Astrocyte of the hippocampus (primary cell): ENCODE data around the gene PCDHGA12.

Experiments
- DNase-seq: peaks from one replicate; pipeline ENCODE4 v3.0.0; 2011; ENCODE audit warnings: low read depth, low spot score

Gene PCDHGA12

DNA sequence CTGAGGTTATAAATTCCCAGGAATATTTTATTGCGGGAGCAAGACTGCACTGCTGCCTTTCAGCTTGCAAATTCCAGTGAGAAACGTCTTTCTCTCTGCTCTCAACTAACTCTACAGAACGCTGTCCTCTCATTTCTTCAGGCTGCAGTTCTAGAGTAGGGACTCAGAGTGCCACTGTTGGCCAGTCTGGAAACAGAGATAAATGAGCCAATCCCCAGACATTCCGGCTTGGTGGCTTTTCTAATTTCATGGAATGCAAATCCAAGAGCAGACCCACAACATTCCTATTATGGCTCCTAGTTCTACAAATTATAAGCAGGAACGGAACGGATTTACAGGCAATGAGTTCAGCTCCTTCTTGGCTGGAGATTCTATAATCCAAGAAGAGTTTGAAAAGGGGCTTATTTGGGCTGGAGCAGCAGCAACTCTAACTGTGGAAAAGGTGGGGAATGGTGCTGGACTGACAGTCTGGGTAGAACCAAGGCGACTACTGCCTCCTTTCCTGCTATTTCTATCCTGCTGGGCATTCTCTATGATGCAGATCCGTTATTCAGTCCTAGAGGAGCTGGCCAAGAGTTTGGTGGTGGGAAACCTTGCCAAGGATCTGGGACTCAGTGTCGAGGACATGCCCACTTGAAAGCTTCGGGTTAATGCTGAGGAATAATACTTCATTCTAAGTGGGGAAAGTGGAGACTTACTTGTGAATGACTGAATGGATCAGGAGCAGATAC lies 9.3 kb downstream of the PCDHGA12 start:
- peak; percentile 45 for DNase-seq

DNA sequence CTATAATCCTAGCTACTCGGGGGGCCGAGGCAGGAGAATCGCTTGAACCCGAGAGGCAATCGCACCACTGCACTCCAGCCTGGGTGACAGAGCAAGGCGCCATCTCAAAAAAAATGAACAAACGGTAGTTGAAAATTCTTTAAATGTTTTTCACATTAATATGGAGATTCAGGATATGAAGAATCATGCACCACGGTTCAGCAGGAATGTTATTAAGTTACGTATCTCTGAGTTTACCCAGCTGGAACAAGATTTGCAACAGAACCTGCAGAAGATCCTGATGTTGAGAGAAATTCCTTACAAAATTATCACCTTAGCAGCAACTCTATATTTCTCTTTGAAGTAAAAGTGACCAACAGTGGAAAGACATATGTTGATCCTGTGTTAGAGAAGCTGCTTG lies 10.0 kb downstream of the PCDHGA12 start:
- DNase-seq, result no peak

DNA sequence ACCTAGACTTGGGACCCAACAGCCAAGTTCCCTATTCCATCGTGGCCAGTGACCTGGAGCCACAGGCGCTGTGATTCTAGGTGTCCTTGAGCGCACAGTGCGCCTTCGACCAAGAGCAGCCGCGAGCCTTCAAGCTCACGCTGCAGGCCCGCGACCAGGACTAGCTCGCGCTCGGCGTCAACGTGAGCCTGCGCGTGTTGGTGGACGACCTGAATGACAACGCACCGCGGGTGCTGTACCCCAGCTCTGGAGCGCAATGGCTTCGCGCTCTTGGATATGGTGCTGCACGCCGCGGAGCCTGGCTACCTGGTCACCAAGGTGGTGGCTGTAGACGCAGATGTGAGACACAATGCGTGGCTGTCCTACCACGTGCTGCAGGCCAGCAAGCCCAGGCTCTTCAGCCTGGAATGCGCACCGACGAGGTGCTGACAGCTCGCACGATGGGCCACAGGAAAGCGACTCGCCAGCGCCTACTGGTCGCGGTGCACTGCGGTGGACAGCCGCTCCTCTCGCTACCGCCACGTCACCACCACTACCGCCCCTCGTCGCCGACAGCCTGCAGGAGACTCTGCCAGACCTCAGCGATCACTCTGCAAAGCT lies 11.4 kb downstream of the PCDHGA12 start:
- DNase-seq, result no peak

DNA sequence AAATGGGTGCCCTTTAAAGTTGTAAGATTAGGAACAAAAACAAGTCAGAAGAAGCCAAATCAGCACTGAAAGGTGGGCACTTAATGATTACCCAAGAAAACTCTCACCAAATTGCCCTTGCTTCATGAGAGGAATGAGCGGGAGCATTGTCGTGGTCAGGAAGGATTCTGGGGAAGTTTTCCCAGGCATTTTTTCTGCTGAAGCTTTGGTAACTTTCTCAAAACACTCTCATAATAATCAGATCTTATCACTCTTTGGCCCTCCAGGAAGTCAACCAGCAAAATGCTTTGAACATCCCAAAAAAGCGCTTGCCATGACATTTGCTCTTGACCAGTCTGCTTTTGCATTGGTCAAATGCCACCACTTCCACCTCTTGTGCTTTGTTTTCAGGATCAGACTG lies 35.0 kb downstream of the PCDHGA12 start:
- peak; percentile 64 for DNase-seq

DNA sequence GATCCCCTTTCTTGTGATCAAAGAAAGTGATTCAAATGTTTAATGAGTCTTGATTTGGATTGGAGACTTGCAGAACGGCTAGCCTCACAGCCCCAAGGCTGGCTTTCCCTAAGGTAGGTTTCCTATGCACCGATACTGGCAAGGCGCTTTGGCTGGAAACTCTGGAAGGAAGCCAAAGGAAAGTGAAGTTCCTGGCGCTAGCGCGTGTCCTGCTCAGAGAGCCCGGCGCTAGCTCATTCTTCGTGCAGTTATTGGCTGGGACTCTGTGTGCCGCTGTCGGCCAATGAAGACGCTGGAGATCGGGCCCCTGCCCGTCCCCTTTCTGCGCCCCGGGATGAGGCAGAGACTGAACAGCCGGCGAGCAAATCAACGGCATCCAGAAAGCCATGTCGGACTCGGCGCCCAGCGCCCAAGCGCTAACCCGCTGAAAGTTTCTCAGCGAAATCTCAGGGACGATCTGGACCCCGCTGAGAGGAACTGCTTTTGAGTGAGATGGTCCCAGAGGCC lies 45.4 kb downstream of the PCDHGA12 start, which contains the start of gene PCDHGC3:
Gene PCDHGC3, plus strand, starts transcription at position 342 of the 507 bp plus-strand sequence. Its CDS starts 151 bp downstream, at position 493.
- peak; percentile 97 for DNase-seq

DNA sequence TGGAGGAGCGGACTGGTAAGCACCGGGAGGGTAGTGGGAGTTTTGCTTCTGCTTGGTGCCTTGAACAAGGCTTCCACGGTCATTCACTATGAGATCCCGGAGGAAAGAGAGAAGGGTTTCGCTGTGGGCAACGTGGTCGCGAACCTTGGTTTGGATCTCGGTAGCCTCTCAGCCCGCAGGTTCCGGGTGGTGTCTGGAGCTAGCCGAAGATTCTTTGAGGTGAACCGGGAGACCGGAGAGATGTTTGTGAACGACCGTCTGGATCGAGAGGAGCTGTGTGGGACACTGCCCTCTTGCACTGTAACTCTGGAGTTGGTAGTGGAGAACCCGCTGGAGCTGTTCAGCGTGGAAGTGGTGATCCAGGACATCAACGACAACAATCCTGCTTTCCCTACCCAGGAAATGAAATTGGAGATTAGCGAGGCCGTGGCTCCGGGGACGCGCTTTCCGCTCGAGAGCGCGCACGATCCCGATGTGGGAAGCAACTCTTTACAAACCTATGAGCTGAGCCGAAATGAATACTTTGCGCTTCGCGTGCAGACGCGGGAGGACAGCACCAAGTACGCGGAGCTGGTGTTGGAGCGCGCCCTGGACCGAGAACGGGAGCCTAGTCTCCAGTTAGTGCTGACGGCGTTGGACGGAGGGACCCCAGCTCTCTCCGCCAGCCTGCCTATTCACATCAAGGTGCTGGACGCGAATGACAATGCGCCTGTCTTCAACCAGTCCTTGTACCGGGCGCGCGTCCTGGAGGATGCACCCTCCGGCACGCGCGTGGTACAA lies 46.0 kb downstream of the PCDHGA12 start:
- peak; percentile 86 for DNase-seq

DNA sequence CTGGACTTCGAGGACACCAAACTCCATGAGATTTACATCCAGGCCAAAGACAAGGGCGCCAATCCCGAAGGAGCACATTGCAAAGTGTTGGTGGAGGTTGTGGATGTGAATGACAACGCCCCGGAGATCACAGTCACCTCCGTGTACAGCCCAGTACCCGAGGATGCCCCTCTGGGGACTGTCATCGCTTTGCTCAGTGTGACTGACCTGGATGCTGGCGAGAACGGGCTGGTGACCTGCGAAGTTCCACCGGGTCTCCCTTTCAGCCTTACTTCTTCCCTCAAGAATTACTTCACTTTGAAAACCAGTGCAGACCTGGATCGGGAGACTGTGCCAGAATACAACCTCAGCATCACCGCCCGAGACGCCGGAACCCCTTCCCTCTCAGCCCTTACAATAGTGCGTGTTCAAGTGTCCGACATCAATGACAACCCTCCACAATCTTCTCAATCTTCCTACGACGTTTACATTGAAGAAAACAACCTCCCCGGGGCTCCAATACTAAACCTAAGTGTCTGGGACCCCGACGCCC lies 46.8 kb downstream of the PCDHGA12 start:
- no peak for DNase-seq

DNA sequence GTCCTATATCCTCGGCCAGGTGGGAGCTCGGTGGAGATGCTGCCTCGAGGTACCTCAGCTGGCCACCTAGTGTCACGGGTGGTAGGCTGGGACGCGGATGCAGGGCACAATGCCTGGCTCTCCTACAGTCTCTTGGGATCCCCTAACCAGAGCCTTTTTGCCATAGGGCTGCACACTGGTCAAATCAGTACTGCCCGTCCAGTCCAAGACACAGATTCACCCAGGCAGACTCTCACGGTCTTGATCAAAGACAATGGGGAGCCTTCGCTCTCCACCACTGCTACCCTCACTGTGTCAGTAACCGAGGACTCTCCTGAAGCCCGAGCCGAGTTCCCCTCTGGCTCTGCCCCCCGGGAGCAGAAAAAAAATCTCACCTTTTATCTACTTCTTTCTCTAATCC lies 47.5 kb downstream of the PCDHGA12 start:
- DNase-seq, result no peak

DNA sequence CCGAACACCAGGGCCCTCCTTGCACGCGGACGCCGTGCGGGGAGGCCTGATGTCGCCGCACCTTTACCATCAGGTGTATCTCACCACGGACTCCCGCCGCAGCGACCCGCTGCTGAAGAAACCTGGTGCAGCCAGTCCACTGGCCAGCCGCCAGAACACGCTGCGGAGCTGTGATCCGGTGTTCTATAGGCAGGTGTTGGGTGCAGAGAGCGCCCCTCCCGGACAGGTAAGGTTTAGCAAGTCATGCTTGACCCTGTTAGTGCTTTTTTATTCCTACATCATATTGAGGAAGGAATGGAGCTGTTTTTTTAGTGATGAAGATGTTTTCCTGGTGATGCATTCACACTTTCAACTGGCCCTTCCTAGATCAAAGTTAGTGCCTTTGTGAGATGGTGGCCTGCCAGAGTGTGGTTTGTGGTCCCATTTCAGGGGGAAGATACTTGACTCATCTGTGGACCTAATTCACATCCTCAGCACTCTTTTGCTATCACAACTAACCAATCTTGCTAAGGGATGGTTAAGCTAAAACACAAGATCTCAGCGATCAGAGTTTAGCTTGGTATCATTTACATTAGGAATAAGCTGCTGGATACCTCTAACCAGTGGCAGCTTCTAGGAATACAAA lies 48.1 kb downstream of the PCDHGA12 start:
- DNase-seq, result no peak

DNA sequence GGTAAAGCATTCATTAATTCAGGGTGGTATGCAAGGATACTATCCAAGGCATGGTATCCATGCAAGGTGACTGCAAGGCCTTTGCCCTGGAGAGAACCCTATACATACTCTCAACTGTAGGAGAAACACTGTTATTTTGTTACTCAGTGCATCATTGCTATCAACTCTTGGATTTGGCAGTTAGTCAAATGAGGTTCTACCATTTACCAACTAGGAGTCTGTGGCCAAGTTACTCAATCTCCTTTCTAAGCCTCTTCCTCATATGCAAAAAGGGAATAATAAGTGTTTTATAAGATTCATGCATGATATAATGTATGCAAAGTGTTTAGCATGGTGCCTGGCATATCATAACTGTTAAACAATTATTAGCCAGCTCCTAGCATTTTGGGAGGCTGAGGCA lies 49.5 kb downstream of the PCDHGA12 start:
- no peak for DNase-seq
